ENCODE data around the gene TGM1.
A peak's percentile ranks its signal among the peaks of the same experiment; 100 is the strongest.

Gene TGM1

GRCh38 chr14:24243336-24243836, 19.6 kb downstream of the TGM1 start:
- DNase-seq: no peak
- no peak for TF ChIP-seq POLR2A (IDR thresholded peaks at IDR 0.05; ENCODE audit: low read length)
- no peak for TF ChIP-seq GATA1 (IDR thresholded peaks at IDR 0.05; ENCODE audit: low read depth, low read length)

- peak; percentile 96 to 98 for DNase-seq
- TF ChIP-seq GATA1 (IDR thresholded peaks at IDR 0.05; ENCODE audit: low read depth, low read length): no peak
- no peak for TF ChIP-seq POLR2A (IDR thresholded peaks at IDR 0.05; ENCODE audit: low read length)
Measured at GRCh38 chr14:24241829-24242443, 21.0 kb downstream of the TGM1 start.

DNA sequence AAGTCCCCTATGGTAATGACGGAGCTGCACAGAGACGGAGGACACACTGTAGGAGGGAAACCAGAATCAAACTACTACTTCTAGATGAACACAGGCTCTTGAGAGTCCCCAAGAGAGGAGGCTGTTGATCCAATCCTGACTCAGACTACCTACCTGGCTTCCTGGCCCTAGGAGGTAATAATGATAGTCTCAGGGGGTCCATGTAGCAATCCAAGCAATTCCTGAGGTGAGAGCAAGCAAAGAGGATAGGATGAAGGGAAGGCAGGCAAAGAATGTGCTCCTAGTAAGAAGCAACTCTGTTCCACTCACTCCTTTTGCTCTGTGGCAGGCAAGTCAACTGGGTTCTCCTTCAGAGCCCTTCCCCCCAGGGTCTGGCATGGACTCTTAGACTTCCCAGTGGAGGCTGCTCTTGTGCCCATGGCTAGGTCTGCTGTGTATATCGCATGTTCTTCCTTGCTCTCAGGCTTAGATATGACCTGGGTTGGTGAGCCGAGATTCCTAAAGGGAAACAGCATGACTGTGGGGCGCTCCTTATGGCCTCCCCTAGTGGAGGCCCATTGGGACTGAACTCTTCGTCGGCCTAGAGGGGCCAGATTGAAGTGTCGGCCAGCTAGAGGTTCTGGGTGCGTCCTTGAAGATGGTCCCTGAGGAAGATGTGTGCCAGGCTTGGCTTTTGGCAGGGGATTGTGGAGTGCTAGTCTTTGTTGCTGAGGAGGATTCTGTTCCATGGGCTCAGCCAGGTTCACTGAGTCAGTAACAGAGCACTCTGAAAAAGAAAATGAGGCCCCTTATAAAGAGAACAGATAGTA, 22.7 kb downstream of the TGM1 start:
- TF ChIP-seq POLR2A (IDR thresholded peaks at IDR 0.05; ENCODE audit: low read length): no peak
- no peak for TF ChIP-seq GATA1 (IDR thresholded peaks at IDR 0.05; ENCODE audit: low read depth, low read length)
- no peak for DNase-seq

GRCh38 chr14:24238527-24239037, 24.4 kb downstream of the TGM1 start:
- TF ChIP-seq GATA1 (IDR thresholded peaks at IDR 0.05; ENCODE audit: low read depth, low read length) (no peak), POLR2A (IDR thresholded peaks at IDR 0.05; ENCODE audit: low read length) (no peak)
- DNase-seq: no peak

- DNase-seq: no peak
- TF ChIP-seq POLR2A (IDR thresholded peaks at IDR 0.05; ENCODE audit: low read length): no peak
Measured at GRCh38 chr14:24238123-24238522, 24.9 kb downstream of the TGM1 start.

- no peak for TF ChIP-seq POLR2A (IDR thresholded peaks at IDR 0.05; ENCODE audit: low read length)
- TF ChIP-seq GATA1 (IDR thresholded peaks at IDR 0.05; ENCODE audit: low read depth, low read length): no peak
Measured at GRCh38 chr14:24237463-24237955, 25.5 kb downstream of the TGM1 start.

GRCh38 chr14:24236689-24237462, 26.1 kb downstream of the TGM1 start:
- DNase-seq: no peak
- TF ChIP-seq GATA1 (IDR thresholded peaks at IDR 0.05; ENCODE audit: low read depth, low read length) (no peak), POLR2A (IDR thresholded peaks at IDR 0.05; ENCODE audit: low read length) (no peak)

More at GRCh38 chr14:24237463-24237955, 25.5 kb downstream of the TGM1 start:
- no peak for DNase-seq

DNA sequence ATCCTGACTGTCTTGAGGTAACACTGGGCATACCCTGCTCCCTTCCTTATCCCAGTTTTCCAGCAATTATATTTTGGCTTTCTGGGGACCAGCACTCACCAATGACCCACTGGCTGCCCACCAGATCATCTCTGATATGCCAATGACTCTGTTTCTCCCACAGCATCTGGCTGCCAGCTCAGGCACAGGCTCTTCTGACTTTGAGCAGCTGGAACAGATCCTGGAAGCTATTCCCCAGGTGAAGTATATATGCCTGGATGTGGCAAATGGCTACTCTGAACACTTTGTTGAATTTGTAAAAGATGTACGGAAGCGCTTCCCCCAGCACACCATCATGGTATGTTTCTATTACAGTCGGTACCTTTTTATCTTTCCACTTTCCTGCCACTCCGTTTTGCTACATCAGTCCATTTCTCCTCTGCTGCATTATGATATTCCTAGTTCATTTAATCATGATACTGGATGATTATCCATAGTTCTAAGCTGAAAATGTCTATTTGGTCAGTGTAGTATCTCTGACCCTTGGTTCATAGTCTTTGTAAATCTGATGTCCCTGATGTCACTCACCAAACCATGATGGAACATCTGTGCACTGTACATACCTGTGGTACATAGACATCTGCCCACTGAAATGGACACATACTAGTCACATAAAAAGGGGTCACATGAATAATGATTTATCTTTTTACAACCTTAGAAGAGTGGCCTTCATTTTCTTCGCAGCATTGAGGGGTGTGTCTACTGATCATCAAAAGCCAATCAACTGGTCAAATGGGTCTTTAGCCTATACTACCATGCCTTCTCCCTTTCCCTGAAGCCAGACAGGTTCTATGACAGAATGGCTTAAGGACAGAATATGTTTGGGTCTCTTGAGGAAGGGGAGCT, 26.9 kb downstream of the TGM1 start:
- no peak for DNase-seq
- TF ChIP-seq POLR2A (IDR thresholded peaks at IDR 0.05; ENCODE audit: low read length): no peak
- TF ChIP-seq GATA1 (IDR thresholded peaks at IDR 0.05; ENCODE audit: low read depth, low read length): no peak

DNA sequence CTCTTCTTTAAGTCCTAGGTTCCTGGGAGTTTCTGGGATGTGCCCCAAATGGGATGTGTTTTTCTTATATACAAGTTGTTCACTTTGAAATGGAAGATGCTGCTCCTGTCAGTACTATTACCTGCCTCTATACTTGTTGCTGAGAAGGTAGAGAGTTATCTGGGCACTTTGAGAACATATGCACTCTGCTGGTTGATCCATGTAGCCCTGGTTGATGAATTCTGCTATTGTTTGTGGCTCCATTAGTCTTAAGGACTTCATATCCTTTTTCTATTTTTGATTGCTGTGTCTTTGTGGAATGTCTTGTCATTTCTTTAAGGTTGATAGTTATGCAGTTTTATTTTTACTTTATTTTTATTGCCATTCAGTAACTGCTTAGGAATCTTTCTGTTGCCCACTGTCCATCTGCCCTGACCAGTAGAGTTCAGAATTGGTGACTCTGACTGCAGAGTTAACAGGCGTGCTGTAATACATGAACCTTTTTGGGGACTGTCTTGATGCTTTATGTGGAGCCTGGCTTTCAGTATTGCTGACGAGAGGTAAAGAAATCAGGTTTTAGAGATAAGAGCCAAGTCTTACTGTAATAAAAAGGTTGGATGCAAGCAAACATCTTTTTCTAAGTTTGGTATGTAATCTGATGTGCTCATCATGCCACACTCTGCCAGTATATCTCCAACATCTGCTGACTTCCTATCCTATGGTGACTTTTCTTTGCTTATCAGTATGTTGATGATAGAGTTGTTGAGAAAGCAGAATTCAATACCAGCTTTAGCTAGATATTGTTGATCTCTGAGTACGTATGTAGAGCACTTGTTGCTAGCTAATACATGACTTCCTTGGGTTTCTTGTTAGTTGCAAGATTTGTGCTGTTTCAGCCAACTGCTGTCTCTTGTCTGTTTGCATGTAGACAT, 28.6 kb downstream of the TGM1 start:
- TF ChIP-seq POLR2A (IDR thresholded peaks at IDR 0.05; ENCODE audit: low read length) (peak; percentile 16), GATA1 (IDR thresholded peaks at IDR 0.05; ENCODE audit: low read depth, low read length) (no peak)
- peak in 1 of 2 experiments; percentile 19 for DNase-seq

- TF ChIP-seq GATA1 (IDR thresholded peaks at IDR 0.05; ENCODE audit: low read depth, low read length) (no peak), POLR2A (IDR thresholded peaks at IDR 0.05; ENCODE audit: low read length) (no peak)
- peak in 1 of 2 experiments; percentile 35 for DNase-seq
Measured at GRCh38 chr14:24233538-24233866, 29.5 kb downstream of the TGM1 start.

DNA sequence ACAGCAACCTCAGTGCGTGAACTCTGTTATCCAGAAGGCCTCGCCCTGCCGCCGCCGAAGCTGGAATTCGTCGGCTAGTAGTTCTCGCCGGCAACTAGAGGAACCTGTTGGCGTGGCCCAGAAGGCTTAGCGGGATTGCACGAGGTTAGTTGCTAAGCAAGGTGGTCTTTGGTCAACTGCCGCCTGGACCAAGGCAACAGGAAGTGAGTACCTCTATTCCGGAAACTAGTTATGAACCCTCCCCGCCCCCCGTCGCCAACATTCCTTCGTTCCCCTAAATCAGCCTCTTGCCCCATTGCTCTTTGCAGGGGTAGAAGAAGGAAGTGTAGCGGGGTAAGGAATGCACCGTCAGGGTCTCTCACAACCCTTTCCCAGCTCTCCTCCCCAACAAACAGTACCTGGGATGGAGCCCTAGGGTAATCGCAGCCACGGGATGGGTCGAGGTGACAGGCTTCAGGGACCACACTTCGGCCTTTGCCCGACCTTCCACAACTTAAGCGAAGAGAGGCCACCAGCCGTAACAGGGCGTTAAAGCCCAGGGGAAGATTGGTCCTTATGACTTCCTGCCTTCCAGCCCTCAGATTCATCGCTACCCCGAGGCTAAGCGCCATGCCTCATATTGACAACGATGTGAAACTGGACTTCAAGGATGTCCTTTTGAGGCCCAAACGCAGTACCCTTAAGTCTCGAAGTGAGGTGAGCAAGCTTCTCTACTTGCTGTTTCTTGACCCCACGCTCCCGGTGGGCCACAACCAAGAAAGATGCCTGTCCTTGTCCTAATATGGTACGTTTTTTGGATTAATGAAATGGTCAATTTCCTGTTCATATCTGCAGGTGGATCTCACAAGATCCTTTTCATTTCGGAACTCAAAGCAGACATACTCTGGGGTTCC, 30.1 kb downstream of the TGM1 start, which contains the start of gene GMPR2:
Gene GMPR2 (plus strand): TSS at position 285 of the 893 bp plus-strand sequence. CDS start 325 bp downstream, at position 610.
- DNase-seq: peak in 1 of 2 experiments; percentile 54
- TF ChIP-seq GATA1 (IDR thresholded peaks at IDR 0.05; ENCODE audit: low read depth, low read length) (no peak), POLR2A (IDR thresholded peaks at IDR 0.05; ENCODE audit: low read length) (peak; percentile 46)
